ENCODE results near the gene C1orf159. TPM values are rescaled to one million over a fixed set of nuclear protein-coding genes. Genes with fewer than 3 reads are reported as not detected.

The C1orf159 gene
- total RNA-seq, 2 donors from 2014 or later, result 18.6 to 37.1 TPM

- Mint-ChIP-seq H3K27ac (peak overlapping the region in 1 of 2 donors; percentile 61), H3K4me1 (ENCODE audit: low read depth in 2 of 2) (peaks cover 14 to 29% of the 10 kb centered on the region in 2 donors), H3K36me3 (no peaks in the 10 kb centered on the region), H3K4me3 (peak overlapping the region; percentile 84), H3K9me3 (no peaks in the 10 kb centered on the region), H3K27me3 (peaks cover 12 to 20% of the 10 kb centered on the region in 2 donors)
- ATAC-seq (no peak), DNase-seq (ENCODE audit: low spot score) (no peak)
Observed at GRCh38 chr1:1038694-1039093, 77.2 kb downstream of the C1orf159 start.

- peaks cover 12 to 20% of the 10 kb centered on the region in 2 donors for H3K27me3 Mint-ChIP-seq
- peaks cover 14 to 27% of the 10 kb centered on the region in 2 donors for H3K4me1 Mint-ChIP-seq (ENCODE audit: low read depth in 2 of 2)
- H3K4me3 Mint-ChIP-seq, result no peak overlapping the region
- H3K9me3 Mint-ChIP-seq, result no peaks in the 10 kb centered on the region
- no peaks in the 10 kb centered on the region for H3K36me3 Mint-ChIP-seq
- DNase-seq (ENCODE audit: low spot score) (no peak), ATAC-seq (no peak)
- no peak overlapping the region for H3K27ac Mint-ChIP-seq
Observed at GRCh38 chr1:1037366-1038327, 78.2 kb downstream of the C1orf159 start.

DNA sequence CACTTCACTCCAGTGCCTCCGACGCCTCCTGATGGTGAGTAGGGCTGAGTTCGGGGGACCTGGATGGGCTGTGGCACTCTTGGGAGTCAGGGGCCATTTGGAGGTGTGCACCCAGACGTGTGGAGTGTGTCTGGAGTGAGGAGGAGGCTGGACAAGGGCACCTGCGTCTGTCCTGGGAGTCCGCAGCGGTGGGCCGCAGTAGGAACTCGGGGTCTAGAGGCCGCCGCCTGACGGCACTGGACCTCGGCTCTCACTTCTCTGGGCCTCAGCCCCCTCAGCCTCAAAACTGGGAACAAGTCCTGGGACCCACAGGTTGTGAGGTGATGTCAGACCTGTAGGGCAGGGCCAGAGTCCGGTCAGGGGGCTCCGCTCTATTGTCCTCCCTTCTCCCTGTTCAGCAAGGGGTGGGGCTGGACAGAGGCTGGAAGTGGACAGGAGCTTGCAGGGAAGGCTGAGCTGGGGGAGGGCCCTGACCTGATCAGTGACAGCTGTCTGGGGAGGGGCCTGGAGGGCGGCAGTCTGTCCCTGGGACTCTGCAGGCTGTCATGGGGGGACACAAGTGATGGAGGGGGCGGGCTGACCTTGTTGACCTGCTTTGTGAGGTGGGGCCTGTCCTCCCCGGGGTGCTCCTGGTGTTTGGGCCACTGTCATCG is 80.5 kb downstream of the C1orf159 start:
- no peaks in the 10 kb centered on the region for H3K9me3 Mint-ChIP-seq
- H3K27ac Mint-ChIP-seq, result peak overlapping the region in 1 of 2 donors; percentile 39
- H3K4me1 Mint-ChIP-seq (ENCODE audit: low read depth in 2 of 2), result peaks cover 19 to 30% of the 10 kb centered on the region in 2 donors
- peaks cover 18 to 26% of the 10 kb centered on the region in 2 donors for H3K27me3 Mint-ChIP-seq
- no peaks in the 10 kb centered on the region for H3K36me3 Mint-ChIP-seq
- ATAC-seq (no peak), DNase-seq (ENCODE audit: low spot score) (no peak)
- no peak overlapping the region for H3K4me3 Mint-ChIP-seq

GRCh38 chr1:1034439-1034781 is 81.5 kb downstream of the C1orf159 start:
- ATAC-seq, result no peak
- peak overlapping the region; percentile 34 for H3K4me3 Mint-ChIP-seq
- no peak for DNase-seq (ENCODE audit: low spot score)
- peaks cover 13 to 25% of the 10 kb centered on the region in 2 donors for H3K4me1 Mint-ChIP-seq (ENCODE audit: low read depth in 2 of 2)
- H3K27ac Mint-ChIP-seq, result no peak overlapping the region
- H3K27me3 Mint-ChIP-seq, result peaks cover 18 to 22% of the 10 kb centered on the region in 2 donors
- H3K36me3 Mint-ChIP-seq, result no peaks in the 10 kb centered on the region
- H3K9me3 Mint-ChIP-seq, result no peaks in the 10 kb centered on the region

- no peak for DNase-seq (ENCODE audit: low spot score)
Observed at GRCh38 chr1:1033731-1034438, 82.0 kb downstream of the C1orf159 start.

DNA sequence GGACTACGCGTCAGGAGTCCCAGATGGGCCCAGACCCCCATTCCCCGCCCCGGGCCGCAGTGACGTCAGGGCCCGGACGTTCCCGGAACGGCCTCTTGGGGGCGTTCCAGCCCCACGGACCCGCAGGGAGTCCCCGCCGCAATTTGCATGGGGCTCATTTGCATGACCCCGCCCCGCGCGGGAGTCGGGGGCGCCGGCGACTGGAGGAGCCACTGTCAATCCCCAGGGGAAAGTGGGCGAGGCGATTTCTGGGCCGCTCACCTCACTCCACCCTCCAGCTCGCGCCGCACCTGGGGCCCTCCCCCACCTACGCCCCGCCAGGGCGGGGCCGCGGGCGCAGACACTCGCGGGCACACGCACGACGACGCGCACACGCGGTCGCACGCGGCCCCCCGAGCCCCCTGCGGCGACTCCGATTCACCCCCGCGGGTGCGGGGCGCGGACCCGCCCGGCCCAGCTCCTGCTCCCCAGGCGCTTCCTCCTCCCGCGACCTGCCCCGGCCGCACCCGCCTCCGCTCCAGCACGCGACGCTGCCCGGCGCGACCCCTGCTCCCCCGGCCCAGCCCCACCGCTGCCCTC is 82.8 kb downstream of the C1orf159 start:
- Mint-ChIP-seq H3K4me1 (ENCODE audit: low read depth in 2 of 2) (peaks cover 4 to 14% of the 10 kb centered on the region in 2 donors), H3K27me3 (peaks cover 11 to 14% of the 10 kb centered on the region in 2 donors), H3K36me3 (no peaks in the 10 kb centered on the region), H3K4me3 (peak overlapping the region; percentile 44), H3K27ac (no peak overlapping the region), H3K9me3 (no peaks in the 10 kb centered on the region)
- peak; percentile 88 to 95 for ATAC-seq
- peak; percentile 89 for DNase-seq (ENCODE audit: low spot score)

More at GRCh38 chr1:1033731-1034438, 82.0 kb downstream of the C1orf159 start:
- Mint-ChIP-seq H3K36me3 (no peaks in the 10 kb centered on the region), H3K4me1 (ENCODE audit: low read depth in 2 of 2) (peaks cover 10 to 21% of the 10 kb centered on the region in 2 donors), H3K27ac (no peak overlapping the region), H3K9me3 (no peaks in the 10 kb centered on the region), H3K27me3 (peaks cover 17 to 21% of the 10 kb centered on the region in 2 donors), H3K4me3 (peak overlapping the region; percentile 34)
- ATAC-seq, result no peak

DNA sequence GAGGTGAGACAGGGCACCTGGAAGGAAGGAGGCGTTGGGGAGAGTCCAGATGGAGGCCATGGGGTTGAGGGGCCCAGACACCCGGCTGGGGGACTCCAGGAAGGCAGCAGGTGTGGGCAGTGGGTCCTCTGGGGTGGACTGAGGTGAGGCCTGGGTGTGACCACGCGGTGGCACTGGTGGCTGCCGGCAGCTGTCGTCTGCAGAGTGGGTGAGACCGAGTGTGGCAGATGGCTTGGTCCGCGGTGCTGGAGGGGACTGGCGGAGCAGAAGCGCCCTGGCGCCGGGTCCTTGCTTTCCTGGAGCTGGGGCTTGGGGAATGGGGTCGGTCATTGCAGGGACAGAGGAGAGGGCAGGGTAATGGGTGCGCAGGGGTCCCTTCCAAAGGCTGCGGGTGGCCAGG is 83.5 kb downstream of the C1orf159 start:
- H3K9me3 Mint-ChIP-seq, result no peaks in the 10 kb centered on the region
- DNase-seq (ENCODE audit: low spot score) (no peak), ATAC-seq (no peak)
- H3K4me1 Mint-ChIP-seq (ENCODE audit: low read depth in 2 of 2), result peaks cover 4 to 14% of the 10 kb centered on the region in 2 donors
- peak overlapping the region; percentile 41 for H3K4me3 Mint-ChIP-seq
- peaks cover 11 to 14% of the 10 kb centered on the region in 2 donors for H3K27me3 Mint-ChIP-seq
- no peaks in the 10 kb centered on the region for H3K36me3 Mint-ChIP-seq
- H3K27ac Mint-ChIP-seq, result no peak overlapping the region

Other genes with a start within 250 kb of the C1orf159 start
- not detected for gene SAMD11, start 192.2 kb downstream of the C1orf159 start, total RNA-seq
- 100 to 1,000 TPM; 113 to 143 TPM for gene NOC2L, start 156.8 kb downstream of the C1orf159 start, total RNA-seq
- gene KLHL17, start 155.5 kb downstream of the C1orf159 start, total RNA-seq, result 10 to 100 TPM; 19.0 to 27.9 TPM
- gene PLEKHN1, start 149.6 kb downstream of the C1orf159 start, total RNA-seq, result 1 to 10 TPM; 1.4 TPM
- gene PERM1, start 134.0 kb downstream of the C1orf159 start, total RNA-seq, result not detected
- gene HES4, start 116.0 kb downstream of the C1orf159 start, total RNA-seq, result not detected
- gene ISG15, start 102.6 kb downstream of the C1orf159 start, total RNA-seq, result 10 to 100 TPM; 15.2 to 44.3 TPM
- 1 to 10 TPM; 9.3 to 9.4 TPM for gene AGRN, start 96.0 kb downstream of the C1orf159 start, total RNA-seq
- not detected for gene RNF223, start 41.8 kb downstream of the C1orf159 start, total RNA-seq
- under 1 TPM in 1 of 2 donors, not detected in 1; 0.31 TPM for gene TTLL10, start 57.8 kb upstream of the C1orf159 start, total RNA-seq
- gene TNFRSF18, start 90.5 kb upstream of the C1orf159 start, total RNA-seq, result 100 to 1,000 TPM; 295 to 591 TPM
- 100 to 1,000 TPM in 1 of 2 donors, 10 to 100 TPM in 1; 56.8 to 305 TPM for gene TNFRSF4, start 98.1 kb upstream of the C1orf159 start, total RNA-seq
- 100 to 1,000 TPM; 243 to 251 TPM for gene SDF4, start 115.9 kb upstream of the C1orf159 start, total RNA-seq
- gene B3GALT6, start 116.1 kb upstream of the C1orf159 start, total RNA-seq, result 10 to 100 TPM; 23.8 to 28.1 TPM
- 1 to 10 TPM; 5.2 to 5.6 TPM for gene C1QTNF12, start 130.6 kb upstream of the C1orf159 start, total RNA-seq
- gene UBE2J2, start 157.8 kb upstream of the C1orf159 start, total RNA-seq, result 100 to 1,000 TPM in 1 of 2 donors, 10 to 100 TPM in 1; 70.6 to 119 TPM
- gene SCNN1D, start 164.3 kb upstream of the C1orf159 start, total RNA-seq, result 1 to 10 TPM; 1.5 to 3.2 TPM
- 10 to 100 TPM; 32.5 to 60.5 TPM for gene ACAP3, start 191.8 kb upstream of the C1orf159 start, total RNA-seq
- gene PUSL1, start 192.5 kb upstream of the C1orf159 start, total RNA-seq, result 10 to 100 TPM; 19.2 to 39.0 TPM
- gene INTS11, start 208.6 kb upstream of the C1orf159 start, total RNA-seq, result 100 to 1,000 TPM; 122 to 204 TPM
- gene CPTP, start 208.7 kb upstream of the C1orf159 start, total RNA-seq, result 10 to 100 TPM; 15.7 to 20.1 TPM
- under 1 TPM; 0.81 to 0.89 TPM for gene TAS1R3, start 215.2 kb upstream of the C1orf159 start, total RNA-seq
- 10 to 100 TPM; 29.4 to 66.5 TPM for gene DVL1, start 233.3 kb upstream of the C1orf159 start, total RNA-seq
- not detected for gene MXRA8, start 242.5 kb upstream of the C1orf159 start, total RNA-seq

Data from natural killer cell treated with Interleukin-12 subunit alpha and Interleukin-12 subunit beta and Interleukin-15 and Interleukin-18, amount 100 ng/mL, for 72 hours (primary cell).